ENCODE results near the gene MYH15.

DNA sequence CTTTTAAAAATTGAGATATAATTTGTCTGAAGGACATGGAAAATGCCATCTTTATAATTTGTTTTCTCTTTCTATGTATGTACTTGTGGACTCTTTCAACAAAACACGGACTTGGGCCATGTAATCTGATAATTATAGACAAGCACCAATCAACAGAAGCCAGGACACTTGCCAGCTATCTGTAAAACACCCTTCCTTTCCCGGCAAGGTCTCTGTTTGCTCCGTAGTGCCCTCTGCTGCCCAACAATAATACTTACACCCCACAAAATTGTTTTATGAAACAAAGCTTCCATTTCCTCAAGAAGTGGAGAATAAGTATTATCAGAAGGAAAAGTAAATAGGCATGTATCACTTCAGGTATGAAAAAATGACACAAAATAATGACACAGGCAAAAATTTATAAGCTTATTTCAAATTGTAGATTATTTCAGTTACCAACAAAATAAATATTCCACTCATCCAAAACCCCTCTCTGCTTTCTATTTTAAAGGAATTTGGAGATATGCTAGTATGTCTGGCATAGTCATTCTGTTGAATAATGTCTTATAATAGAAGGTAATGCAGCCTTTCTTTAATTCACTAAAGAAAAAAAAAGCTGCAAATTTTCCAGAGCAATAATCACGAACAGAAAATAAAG, 32.8 kb downstream of the MYH15 start:
- TF ChIP-seq, protein P1, sequence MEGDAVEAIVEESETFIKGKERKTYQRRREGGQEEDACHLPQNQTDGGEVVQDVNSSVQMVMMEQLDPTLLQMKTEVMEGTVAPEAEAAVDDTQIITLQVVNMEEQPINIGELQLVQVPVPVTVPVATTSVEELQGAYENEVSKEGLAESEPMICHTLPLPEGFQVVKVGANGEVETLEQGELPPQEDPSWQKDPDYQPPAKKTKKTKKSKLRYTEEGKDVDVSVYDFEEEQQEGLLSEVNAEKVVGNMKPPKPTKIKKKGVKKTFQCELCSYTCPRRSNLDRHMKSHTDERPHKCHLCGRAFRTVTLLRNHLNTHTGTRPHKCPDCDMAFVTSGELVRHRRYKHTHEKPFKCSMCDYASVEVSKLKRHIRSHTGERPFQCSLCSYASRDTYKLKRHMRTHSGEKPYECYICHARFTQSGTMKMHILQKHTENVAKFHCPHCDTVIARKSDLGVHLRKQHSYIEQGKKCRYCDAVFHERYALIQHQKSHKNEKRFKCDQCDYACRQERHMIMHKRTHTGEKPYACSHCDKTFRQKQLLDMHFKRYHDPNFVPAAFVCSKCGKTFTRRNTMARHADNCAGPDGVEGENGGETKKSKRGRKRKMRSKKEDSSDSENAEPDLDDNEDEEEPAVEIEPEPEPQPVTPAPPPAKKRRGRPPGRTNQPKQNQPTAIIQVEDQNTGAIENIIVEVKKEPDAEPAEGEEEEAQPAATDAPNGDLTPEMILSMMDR (conservative IDR thresholded peaks at IDR 0.05; ENCODE audit: low read length): peak; percentile 92
- no peak for TF ChIP-seq EZH2phosphoT487 (IDR thresholded peaks at IDR 0.05; ENCODE audit: borderline replicate concordance, low read depth, low read length)

All from OCI-LY7 (cell line).